ENCODE data around the gene CADPS.

- TF ChIP-seq CTCF (IDR thresholded peaks at IDR 0.05) = no peak
- no peak for TF ChIP-seq POLR2A (IDR thresholded peaks at IDR 0.05)
- TF ChIP-seq EP300 (IDR thresholded peaks at IDR 0.05) = no peak
- no peak for TF ChIP-seq POLR2AphosphoS5 (IDR thresholded peaks at IDR 0.05)
Observed at GRCh38 chr3:62376454-62376720, 498.8 kb downstream of the CADPS start.
